ENCODE measurements around the gene PRKCE. TPM values are rescaled to one million over a fixed set of nuclear protein-coding genes. Genes with fewer than 3 reads are reported as not detected.

PRKCE gene
- total and polyA plus RNA-seq, 2 experiments from 2014 or later: 9.6 to 11.9 TPM

DNA sequence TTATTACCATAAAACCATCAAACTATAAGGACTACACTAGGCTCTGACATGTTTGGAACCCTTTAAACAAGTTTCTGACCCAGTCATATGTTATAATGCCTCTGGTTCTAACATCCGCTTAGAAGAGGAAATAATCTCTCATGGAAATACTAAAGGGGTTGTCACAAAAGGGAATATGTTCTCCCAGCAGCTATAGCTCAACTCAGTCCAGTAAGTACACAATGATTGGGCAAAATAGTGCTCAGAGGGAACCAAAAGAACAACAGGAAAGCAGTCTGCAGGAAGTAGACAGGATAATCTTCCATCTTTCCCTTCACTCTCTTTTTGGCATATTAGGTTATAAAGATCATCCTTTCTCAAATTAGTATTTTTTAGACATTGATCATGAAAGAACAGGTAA is 44.7 kb upstream of the PRKCE start:
- Histone ChIP-seq H2AFZ (no peak overlapping the region), H3K27me3 (no peaks in the 10 kb centered on the region), H3K79me2 (peaks cover 25% of the 10 kb centered on the region), H3K36me3 (replicated peaks; ENCODE audit: insufficient read depth, low read depth) (no peaks in the 10 kb centered on the region), H3K4me3 (no peak overlapping the region), H3K9me3 (ENCODE audit: low read depth) (no peaks in the 10 kb centered on the region), H4K20me1 (ENCODE audit: insufficient read depth, poor library complexity, severe bottlenecking) (no peaks in the 10 kb centered on the region), H3K27ac (no peak overlapping the region), H3K4me1 (ENCODE audit: insufficient read depth) (no peaks in the 10 kb centered on the region), H3K4me2 (no peak overlapping the region), H3K9me2 (replicated peaks; ENCODE audit: insufficient read depth) (no peaks in the 10 kb centered on the region)
- WGBS (ENCODE audit: low lambda C conversion rate, missing lambda C conversion rate): 83% methylated on average over 1 of the region's 1 CpG
- no peak for DNase-seq (ENCODE audit: low spot score)
- TF ChIP-seq, protein P1, sequence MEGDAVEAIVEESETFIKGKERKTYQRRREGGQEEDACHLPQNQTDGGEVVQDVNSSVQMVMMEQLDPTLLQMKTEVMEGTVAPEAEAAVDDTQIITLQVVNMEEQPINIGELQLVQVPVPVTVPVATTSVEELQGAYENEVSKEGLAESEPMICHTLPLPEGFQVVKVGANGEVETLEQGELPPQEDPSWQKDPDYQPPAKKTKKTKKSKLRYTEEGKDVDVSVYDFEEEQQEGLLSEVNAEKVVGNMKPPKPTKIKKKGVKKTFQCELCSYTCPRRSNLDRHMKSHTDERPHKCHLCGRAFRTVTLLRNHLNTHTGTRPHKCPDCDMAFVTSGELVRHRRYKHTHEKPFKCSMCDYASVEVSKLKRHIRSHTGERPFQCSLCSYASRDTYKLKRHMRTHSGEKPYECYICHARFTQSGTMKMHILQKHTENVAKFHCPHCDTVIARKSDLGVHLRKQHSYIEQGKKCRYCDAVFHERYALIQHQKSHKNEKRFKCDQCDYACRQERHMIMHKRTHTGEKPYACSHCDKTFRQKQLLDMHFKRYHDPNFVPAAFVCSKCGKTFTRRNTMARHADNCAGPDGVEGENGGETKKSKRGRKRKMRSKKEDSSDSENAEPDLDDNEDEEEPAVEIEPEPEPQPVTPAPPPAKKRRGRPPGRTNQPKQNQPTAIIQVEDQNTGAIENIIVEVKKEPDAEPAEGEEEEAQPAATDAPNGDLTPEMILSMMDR (IDR thresholded peaks at IDR 0.05; ENCODE audit: poor library complexity): no peak
- TF ChIP-seq EZH2phosphoT487 (IDR thresholded peaks at IDR 0.05; ENCODE audit: low read depth, severe bottlenecking, unreplicated experiment) (no peak), EZH2 (IDR thresholded peaks at IDR 0.05; ENCODE audit: borderline replicate concordance) (no peak)

DNA sequence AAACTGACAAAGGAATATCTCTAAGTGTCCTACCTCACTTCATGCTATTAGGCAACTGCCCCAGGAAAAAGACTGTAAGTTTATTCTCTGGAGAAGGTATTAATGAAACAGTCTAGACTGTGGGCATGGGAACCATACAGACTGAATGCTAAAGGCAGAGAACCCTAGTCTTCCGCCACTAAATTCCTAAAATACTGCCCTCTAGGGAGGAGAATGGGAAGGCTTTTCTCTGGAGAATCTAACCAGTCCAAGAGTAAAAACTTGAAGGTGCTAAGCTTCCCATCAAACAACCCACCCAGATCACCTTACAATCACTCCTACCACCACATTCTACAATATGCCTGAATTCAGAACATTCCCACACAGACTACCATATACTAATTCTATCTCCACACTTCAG is 43.8 kb upstream of the PRKCE start:
- Histone ChIP-seq H3K9me2 (replicated peaks; ENCODE audit: insufficient read depth) (no peaks in the 10 kb centered on the region), H3K27me3 (no peaks in the 10 kb centered on the region), H3K79me2 (peaks cover 25% of the 10 kb centered on the region), H3K27ac (no peak overlapping the region), H2AFZ (no peak overlapping the region), H3K4me3 (no peak overlapping the region), H3K4me1 (ENCODE audit: insufficient read depth) (no peaks in the 10 kb centered on the region), H3K4me2 (no peak overlapping the region), H3K9me3 (ENCODE audit: low read depth) (no peaks in the 10 kb centered on the region), H3K36me3 (replicated peaks; ENCODE audit: insufficient read depth, low read depth) (no peaks in the 10 kb centered on the region), H4K20me1 (ENCODE audit: insufficient read depth, poor library complexity, severe bottlenecking) (no peaks in the 10 kb centered on the region)
- 45% methylated on average over 1 of the region's 1 CpG for WGBS (ENCODE audit: low lambda C conversion rate, missing lambda C conversion rate)
- TF ChIP-seq EZH2 (IDR thresholded peaks at IDR 0.05; ENCODE audit: borderline replicate concordance) (no peak), EZH2phosphoT487 (IDR thresholded peaks at IDR 0.05; ENCODE audit: low read depth, severe bottlenecking, unreplicated experiment) (no peak)
- TF ChIP-seq, protein P1 (IDR thresholded peaks at IDR 0.05; ENCODE audit: poor library complexity): peak; percentile 41
- peak; percentile 19 for DNase-seq (ENCODE audit: low spot score)

DNA sequence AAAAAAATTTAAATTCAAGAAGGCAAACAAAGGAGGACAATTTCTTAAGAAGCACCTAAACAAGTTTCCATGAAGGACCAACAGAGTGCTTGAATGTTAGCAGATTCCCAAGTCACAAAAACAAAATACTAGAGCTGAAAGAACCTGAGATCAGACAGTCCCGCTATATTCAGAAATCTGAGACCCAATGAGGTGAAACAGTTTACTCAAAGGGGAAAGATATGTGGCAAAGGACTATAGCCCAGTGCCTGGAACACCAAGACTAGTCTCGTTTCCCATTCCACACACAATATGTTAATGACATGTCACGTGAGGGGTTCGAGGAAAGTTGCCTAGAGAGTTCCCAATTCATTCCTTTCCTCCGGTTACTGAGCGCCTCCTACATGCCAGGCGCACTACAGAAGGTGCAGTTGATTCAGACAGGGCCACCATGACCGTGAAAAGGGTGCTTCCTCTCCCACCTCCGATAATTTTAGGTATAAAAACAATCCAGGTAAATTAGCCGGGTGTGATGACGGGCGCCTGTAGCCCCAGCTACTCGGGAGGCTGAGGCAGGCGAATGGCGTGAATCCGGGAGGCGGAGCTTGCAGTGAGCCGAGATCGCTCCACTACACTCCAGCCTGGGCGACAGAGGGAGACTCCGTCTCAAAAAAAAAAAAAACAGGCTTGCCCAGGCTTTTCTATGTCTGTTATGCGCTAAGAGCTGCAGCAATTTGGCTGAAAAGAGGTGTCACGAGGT is 41.0 kb upstream of the PRKCE start:
- H3K4me2 ChIP-seq: peak overlapping the region; percentile 83
- no peaks in the 10 kb centered on the region for H3K9me3 ChIP-seq (ENCODE audit: low read depth)
- H2AFZ ChIP-seq: peak overlapping the region; percentile 73
- no peaks in the 10 kb centered on the region for H3K27me3 ChIP-seq
- H3K4me1 ChIP-seq (ENCODE audit: insufficient read depth): no peaks in the 10 kb centered on the region
- peak overlapping the region; percentile 81 for H3K27ac ChIP-seq
- H3K36me3 ChIP-seq (replicated peaks; ENCODE audit: insufficient read depth, low read depth): no peaks in the 10 kb centered on the region
- no peaks in the 10 kb centered on the region for H4K20me1 ChIP-seq (ENCODE audit: insufficient read depth, poor library complexity, severe bottlenecking)
- peak; percentile 85 for DNase-seq (ENCODE audit: low spot score)
- H3K79me2 ChIP-seq: peaks cover 25% of the 10 kb centered on the region
- WGBS (ENCODE audit: low lambda C conversion rate, missing lambda C conversion rate): 1% methylated on average over 23 of the region's 23 CpGs
- no peak for TF ChIP-seq EZH2 (IDR thresholded peaks at IDR 0.05; ENCODE audit: borderline replicate concordance)
- TF ChIP-seq, protein P1 (IDR thresholded peaks at IDR 0.05; ENCODE audit: poor library complexity): peak; percentile 57
- no peaks in the 10 kb centered on the region for H3K9me2 ChIP-seq (replicated peaks; ENCODE audit: insufficient read depth)
- peak overlapping the region; percentile 57 for H3K4me3 ChIP-seq
